GM12892 (cell line): ENCODE results near the gene PRSS3.
"Not testable (repeated sequence)": the region's sequence is repeated elsewhere in the genome, so short reads cannot be mapped to it uniquely, and the experiment has no call there.

ENCODE experiments used
- POLR2A ChIP-seq: IDR thresholded peaks from 2 replicates; pipeline ENCODE4 v1.6.1; 2011; ENCODE audit warnings: low read depth, low read length, control low read depth
- POLR2AphosphoS5 ChIP-seq: IDR thresholded peaks from 2 replicates; pipeline ENCODE4 v1.6.1; 2011; ENCODE audit warnings: low read depth, low read length, control low read depth

DNA sequence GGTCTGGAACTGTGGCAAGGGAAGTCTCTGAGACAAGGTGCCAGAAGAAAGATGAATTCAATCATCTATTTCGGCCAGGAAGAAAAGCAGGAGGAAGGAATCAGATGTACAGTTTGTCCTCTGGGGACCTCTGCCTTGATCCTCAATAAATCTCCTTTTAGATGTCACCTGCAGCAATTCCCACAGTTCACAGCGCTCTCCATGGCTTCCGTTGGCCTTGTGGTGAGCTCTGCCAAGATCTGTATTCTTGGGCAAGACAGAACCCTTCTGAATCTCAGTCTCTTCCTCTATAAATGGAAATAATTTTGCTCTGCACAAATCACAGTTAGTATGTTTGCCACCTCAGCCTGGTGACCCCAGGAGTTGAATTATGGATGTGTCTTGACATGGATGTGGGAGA lies 8.8 kb downstream of the PRSS3 start:
- TF ChIP-seq POLR2A, POLR2AphosphoS5: not testable (repeated sequence)
